T-helper 1 cell treated with Interleukin-12 subunit alpha and Interleukin-12 subunit beta and Interleukin-4 antibody, amounts not matched to agents 30 μg/mL and 1 μg/mL, for 36 hours (primary cell): ENCODE measurements around the gene COQ4.
A peak's percentile ranks its signal among the peaks of the same experiment; 100 is the strongest.

ENCODE experiments used
- H3K27ac Mint-ChIP-seq: one replicate; pipeline ENCODE4 v1.8.0; 2021; ENCODE audit warnings: mild to moderate bottlenecking, mixed read lengths
- H3K27me3 Mint-ChIP-seq: one replicate; pipeline ENCODE4 v1.8.0; 2021; ENCODE audit warnings: low read depth, mixed read lengths
- H3K36me3 Mint-ChIP-seq: one replicate; pipeline ENCODE4 v1.8.0; 2021; ENCODE audit warnings: low read depth, mixed read lengths
- H3K4me1 Mint-ChIP-seq: one replicate; pipeline ENCODE4 v1.8.0; 2021; ENCODE audit warnings: low read depth, mixed read lengths
- H3K4me3 Mint-ChIP-seq: one replicate; pipeline ENCODE4 v1.8.0; 2021; ENCODE audit warnings: mild to moderate bottlenecking, moderate library complexity, mixed read lengths
- H3K9me3 Mint-ChIP-seq: one replicate; pipeline ENCODE4 v1.8.0; 2021; ENCODE audit warnings: mixed read lengths

The COQ4 gene

GRCh38 chr9:128344931-128345605 lies 22.4 kb downstream of the COQ4 start:
- Mint-ChIP-seq H3K27ac (no peak overlapping the region), H3K4me3 (no peak overlapping the region), H3K9me3 (no peaks in the 10 kb centered on the region), H3K4me1 (peaks cover 6% of the 10 kb centered on the region), H3K27me3 (no peaks in the 10 kb centered on the region), H3K36me3 (peaks cover 6% of the 10 kb centered on the region)

GRCh38 chr9:128349125-128349524 lies 26.5 kb downstream of the COQ4 start:
- no peaks in the 10 kb centered on the region for H3K4me1 Mint-ChIP-seq
- H3K9me3 Mint-ChIP-seq: no peaks in the 10 kb centered on the region
- H3K27me3 Mint-ChIP-seq: no peaks in the 10 kb centered on the region
- peaks cover 13% of the 10 kb centered on the region for H3K36me3 Mint-ChIP-seq
- H3K27ac Mint-ChIP-seq: no peak overlapping the region
- H3K4me3 Mint-ChIP-seq: no peak overlapping the region

- Mint-ChIP-seq H3K27ac (no peak overlapping the region), H3K9me3 (no peaks in the 10 kb centered on the region), H3K36me3 (peaks cover 14% of the 10 kb centered on the region), H3K27me3 (no peaks in the 10 kb centered on the region), H3K4me3 (no peak overlapping the region), H3K4me1 (no peaks in the 10 kb centered on the region)
Observed at GRCh38 chr9:128349772-128350171, 27.1 kb downstream of the COQ4 start.

GRCh38 chr9:128355451-128355850 lies 32.8 kb downstream of the COQ4 start:
- H3K36me3 Mint-ChIP-seq: peaks cover 8% of the 10 kb centered on the region
- no peaks in the 10 kb centered on the region for H3K4me1 Mint-ChIP-seq
- H3K27ac Mint-ChIP-seq: no peak overlapping the region
- H3K4me3 Mint-ChIP-seq: no peak overlapping the region
- no peaks in the 10 kb centered on the region for H3K27me3 Mint-ChIP-seq
- H3K9me3 Mint-ChIP-seq: no peaks in the 10 kb centered on the region

GRCh38 chr9:128358090-128358489 lies 35.5 kb downstream of the COQ4 start:
- H3K36me3 Mint-ChIP-seq: peaks cover 4% of the 10 kb centered on the region

GRCh38 chr9:128358861-128359260 lies 36.2 kb downstream of the COQ4 start:
- H3K27ac Mint-ChIP-seq: no peak overlapping the region
- H3K27me3 Mint-ChIP-seq: no peaks in the 10 kb centered on the region
- H3K4me3 Mint-ChIP-seq: no peak overlapping the region
- peaks cover 7% of the 10 kb centered on the region for H3K4me1 Mint-ChIP-seq
- H3K36me3 Mint-ChIP-seq: peaks cover 3% of the 10 kb centered on the region
- no peaks in the 10 kb centered on the region for H3K9me3 Mint-ChIP-seq

More at GRCh38 chr9:128358090-128358489, 35.5 kb downstream of the COQ4 start:
- Mint-ChIP-seq H3K27ac (no peak overlapping the region), H3K4me1 (peaks cover 7% of the 10 kb centered on the region), H3K4me3 (no peak overlapping the region), H3K9me3 (no peaks in the 10 kb centered on the region), H3K27me3 (no peaks in the 10 kb centered on the region)

GRCh38 chr9:128360826-128361225 lies 38.2 kb downstream of the COQ4 start:
- no peak overlapping the region for H3K27ac Mint-ChIP-seq
- H3K27me3 Mint-ChIP-seq: no peaks in the 10 kb centered on the region
- H3K4me1 Mint-ChIP-seq: peaks cover 11% of the 10 kb centered on the region
- H3K4me3 Mint-ChIP-seq: no peak overlapping the region
- no peaks in the 10 kb centered on the region for H3K36me3 Mint-ChIP-seq
- no peaks in the 10 kb centered on the region for H3K9me3 Mint-ChIP-seq

- Mint-ChIP-seq H3K4me3 (peak overlapping the region; percentile 78), H3K36me3 (no peaks in the 10 kb centered on the region), H3K27me3 (no peaks in the 10 kb centered on the region), H3K27ac (peak overlapping the region; percentile 67), H3K4me1 (peaks cover 11% of the 10 kb centered on the region), H3K9me3 (no peaks in the 10 kb centered on the region)
Observed at GRCh38 chr9:128361296-128361985, 38.8 kb downstream of the COQ4 start.

- Mint-ChIP-seq H3K4me3 (peak overlapping the region; percentile 78), H3K27ac (peak overlapping the region; percentile 62), H3K9me3 (no peaks in the 10 kb centered on the region), H3K4me1 (peaks cover 13% of the 10 kb centered on the region), H3K27me3 (no peaks in the 10 kb centered on the region), H3K36me3 (no peaks in the 10 kb centered on the region)
Observed at GRCh38 chr9:128361986-128362646, 39.5 kb downstream of the COQ4 start.

- H3K36me3 Mint-ChIP-seq: no peaks in the 10 kb centered on the region
- H3K4me3 Mint-ChIP-seq: no peak overlapping the region
- no peaks in the 10 kb centered on the region for H3K9me3 Mint-ChIP-seq
- H3K27me3 Mint-ChIP-seq: no peaks in the 10 kb centered on the region
- no peak overlapping the region for H3K27ac Mint-ChIP-seq
- H3K4me1 Mint-ChIP-seq: peaks cover 14% of the 10 kb centered on the region
Observed at GRCh38 chr9:128362774-128363173, 40.1 kb downstream of the COQ4 start.

GRCh38 chr9:128365525-128365924 lies 42.9 kb downstream of the COQ4 start:
- no peaks in the 10 kb centered on the region for H3K9me3 Mint-ChIP-seq
- no peak overlapping the region for H3K4me3 Mint-ChIP-seq
- H3K4me1 Mint-ChIP-seq: peaks cover 18% of the 10 kb centered on the region
- H3K36me3 Mint-ChIP-seq: no peaks in the 10 kb centered on the region
- H3K27me3 Mint-ChIP-seq: no peaks in the 10 kb centered on the region
- H3K27ac Mint-ChIP-seq: no peak overlapping the region

- no peaks in the 10 kb centered on the region for H3K27me3 Mint-ChIP-seq
- no peak overlapping the region for H3K27ac Mint-ChIP-seq
- peaks cover 11% of the 10 kb centered on the region for H3K36me3 Mint-ChIP-seq
- no peaks in the 10 kb centered on the region for H3K9me3 Mint-ChIP-seq
- H3K4me1 Mint-ChIP-seq: peaks cover 32% of the 10 kb centered on the region
- H3K4me3 Mint-ChIP-seq: no peak overlapping the region
Observed at GRCh38 chr9:128369024-128369706, 46.5 kb downstream of the COQ4 start.

- H3K36me3 Mint-ChIP-seq: peaks cover 11% of the 10 kb centered on the region
- peaks cover 29% of the 10 kb centered on the region for H3K4me1 Mint-ChIP-seq
- peak overlapping the region; percentile 90 for H3K4me3 Mint-ChIP-seq
- peak overlapping the region; percentile 94 for H3K27ac Mint-ChIP-seq
- H3K27me3 Mint-ChIP-seq: no peaks in the 10 kb centered on the region
- no peaks in the 10 kb centered on the region for H3K9me3 Mint-ChIP-seq
Observed at GRCh38 chr9:128370367-128370751, 47.7 kb downstream of the COQ4 start.

GRCh38 chr9:128370752-128371629 lies 48.4 kb downstream of the COQ4 start, which contains the start of gene URM1:
TSS of gene URM1 (plus strand) at chr9:128371374. CDS start at chr9:128371381, 7 bp downstream.
- H3K27me3 Mint-ChIP-seq: no peaks in the 10 kb centered on the region
- H3K4me3 Mint-ChIP-seq: peak within 1 kb of the TSS; percentile 90
- no peaks in the 10 kb centered on the region for H3K9me3 Mint-ChIP-seq
- H3K4me1 Mint-ChIP-seq: peaks cover 28% of the 10 kb centered on the region
- peaks cover 11% of the 10 kb centered on the region for H3K36me3 Mint-ChIP-seq
- H3K27ac Mint-ChIP-seq: peak within 1 kb of the TSS; percentile 94
